ENCODE data around the gene UBXN10.
A peak's percentile ranks its signal among the peaks of the same experiment; 100 is the strongest.

UBXN10 gene

GRCh38 chr1:20183035-20183434 lies 2.9 kb upstream of the UBXN10 start:
- no peak for DNase-seq (ENCODE audit: low read depth)

DNA sequence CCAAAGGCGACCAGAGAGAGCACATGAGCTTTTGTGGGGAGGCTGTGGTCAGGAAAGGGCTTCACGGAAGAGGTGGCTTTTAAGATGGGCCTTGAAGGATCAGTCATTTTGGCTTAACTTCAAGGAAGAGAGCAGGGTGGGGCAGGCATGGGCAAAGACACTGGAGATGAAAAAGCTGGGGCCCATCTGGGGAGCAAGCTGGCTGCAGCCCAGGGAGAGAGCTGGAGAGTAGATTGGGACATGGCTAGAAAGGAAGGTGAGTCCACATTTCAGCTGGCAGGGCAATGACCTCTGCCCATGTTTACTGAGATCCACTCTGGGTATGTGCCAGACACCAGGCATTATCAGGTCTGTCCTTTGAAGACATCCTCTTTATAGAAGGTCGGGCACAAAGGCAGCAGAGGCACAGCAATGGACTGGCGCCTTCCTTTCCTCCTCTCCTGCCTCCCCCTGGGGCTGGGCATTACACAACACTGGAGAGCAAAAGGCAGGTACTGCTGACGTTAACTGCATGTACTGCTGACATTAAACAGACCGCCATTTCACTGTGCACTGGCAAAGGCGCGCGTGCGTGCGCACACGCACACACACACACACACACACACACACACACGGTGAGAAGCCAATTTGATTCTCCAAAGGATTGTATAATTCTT lies 2.2 kb upstream of the UBXN10 start:
- no peak for DNase-seq (ENCODE audit: low read depth)

- DNase-seq (ENCODE audit: low read depth): no peak
Measured at GRCh38 chr1:20184481-20184900, 1.4 kb upstream of the UBXN10 start.

- DNase-seq (ENCODE audit: low read depth): peak; percentile 32
Measured at GRCh38 chr1:20184997-20185833, 681 bp upstream of the UBXN10 start.

- DNase-seq (ENCODE audit: low read depth): no peak
Measured at GRCh38 chr1:20187103-20187812, 1.4 kb downstream of the UBXN10 start.

DNA sequence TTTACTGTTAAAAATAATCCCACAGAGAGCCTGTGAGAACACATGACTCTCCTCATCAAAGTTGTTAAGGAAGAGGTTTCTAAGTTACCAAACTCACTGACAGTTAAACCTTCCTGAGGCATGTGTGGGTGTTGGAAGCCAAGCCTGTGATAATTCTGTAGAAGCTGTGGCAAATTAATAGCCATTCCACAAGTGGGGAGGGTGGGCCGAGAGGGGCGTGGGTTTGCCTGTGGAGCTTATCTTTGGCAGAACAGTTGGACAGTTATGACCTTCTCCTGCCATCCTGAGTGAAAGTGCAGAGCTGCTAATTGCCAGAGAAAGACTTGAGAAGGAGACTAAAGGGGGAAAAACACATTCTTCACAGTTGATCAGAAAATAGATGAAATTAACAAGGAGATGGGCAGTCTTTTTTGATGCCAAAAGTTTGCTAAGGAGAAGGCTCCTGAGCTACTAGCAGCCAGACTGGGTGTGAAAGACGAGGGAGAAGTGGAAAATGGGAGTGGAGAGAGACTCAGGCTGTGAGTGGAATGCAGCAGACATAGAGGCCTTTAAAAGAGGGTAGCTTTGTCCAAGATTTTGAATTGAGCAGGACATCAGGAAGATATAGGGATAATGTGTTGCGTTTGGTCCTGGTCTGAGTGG lies 2.0 kb downstream of the UBXN10 start:
- DNase-seq (ENCODE audit: low read depth): no peak

- DNase-seq (ENCODE audit: low read depth): no peak
Measured at GRCh38 chr1:20188455-20188817, 2.5 kb downstream of the UBXN10 start.

GRCh38 chr1:20189664-20190063 lies 3.8 kb downstream of the UBXN10 start:
- DNase-seq (ENCODE audit: low read depth): no peak

DNA sequence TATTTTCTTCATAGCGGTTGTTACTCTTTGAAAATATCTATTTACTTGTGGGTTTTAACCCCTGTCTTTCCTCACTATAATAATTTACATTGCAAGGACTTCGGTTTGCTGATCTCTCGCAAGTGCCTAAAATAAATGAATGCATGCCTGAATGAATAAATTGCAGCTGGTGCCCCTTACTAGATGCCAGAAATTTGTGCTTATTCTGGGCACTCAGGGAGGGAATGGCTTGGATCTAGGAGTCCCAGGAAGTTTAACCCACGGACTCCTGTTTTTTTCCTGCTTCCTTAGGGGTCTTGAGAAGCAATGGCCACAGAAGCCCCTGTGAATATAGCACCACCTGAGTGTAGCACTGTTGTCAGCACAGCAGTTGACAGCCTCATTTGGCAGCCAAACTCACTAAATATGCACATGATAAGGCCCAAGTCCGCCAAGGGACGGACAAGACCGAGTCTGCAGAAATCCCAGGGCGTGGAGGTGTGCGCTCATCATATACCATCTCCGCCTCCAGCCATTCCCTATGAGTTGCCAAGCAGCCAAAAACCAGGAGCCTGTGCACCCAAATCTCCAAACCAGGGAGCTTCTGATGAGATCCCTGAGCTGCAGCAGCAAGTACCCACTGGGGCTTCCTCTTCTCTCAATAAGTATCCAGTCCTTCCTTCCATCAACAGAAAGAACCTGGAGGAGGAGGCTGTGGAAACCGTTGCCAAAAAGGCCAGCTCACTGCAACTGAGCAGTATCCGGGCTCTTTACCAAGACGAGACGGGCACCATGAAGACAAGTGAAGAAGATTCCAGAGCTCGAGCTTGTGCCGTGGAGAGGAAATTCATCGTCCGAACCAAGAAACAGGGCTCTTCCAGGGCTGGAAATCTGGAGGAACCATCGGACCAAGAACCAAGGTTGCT lies 4.6 kb downstream of the UBXN10 start:
- DNase-seq (ENCODE audit: low read depth): no peak

DNA sequence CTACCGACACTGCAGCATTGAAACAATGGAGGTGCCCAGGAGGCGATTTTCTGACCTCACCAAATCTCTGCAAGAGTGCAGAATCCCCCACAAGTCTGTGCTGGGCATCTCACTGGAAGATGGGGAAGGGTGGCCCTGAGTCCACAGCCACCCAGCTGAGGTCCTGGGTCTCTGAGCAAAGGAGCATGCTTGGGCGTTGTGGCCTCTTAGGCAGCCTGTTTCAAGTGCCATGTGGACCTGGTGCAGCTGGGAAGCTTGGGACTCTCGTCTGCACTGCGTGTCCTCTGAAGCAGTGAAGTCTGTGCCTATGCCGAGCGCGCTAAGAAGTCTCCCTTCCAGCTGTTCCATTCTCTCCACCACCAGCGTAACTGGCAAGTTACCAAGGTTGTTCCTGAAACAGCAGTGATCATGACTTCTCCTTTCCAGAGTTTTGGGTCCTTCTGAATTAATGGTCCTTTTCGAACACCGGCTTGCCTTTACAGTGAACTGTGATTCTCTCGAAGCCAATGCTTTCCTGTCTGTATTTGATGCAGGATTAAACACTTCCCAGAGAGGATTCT lies 5.5 kb downstream of the UBXN10 start:
- DNase-seq (ENCODE audit: low read depth): no peak

DNA sequence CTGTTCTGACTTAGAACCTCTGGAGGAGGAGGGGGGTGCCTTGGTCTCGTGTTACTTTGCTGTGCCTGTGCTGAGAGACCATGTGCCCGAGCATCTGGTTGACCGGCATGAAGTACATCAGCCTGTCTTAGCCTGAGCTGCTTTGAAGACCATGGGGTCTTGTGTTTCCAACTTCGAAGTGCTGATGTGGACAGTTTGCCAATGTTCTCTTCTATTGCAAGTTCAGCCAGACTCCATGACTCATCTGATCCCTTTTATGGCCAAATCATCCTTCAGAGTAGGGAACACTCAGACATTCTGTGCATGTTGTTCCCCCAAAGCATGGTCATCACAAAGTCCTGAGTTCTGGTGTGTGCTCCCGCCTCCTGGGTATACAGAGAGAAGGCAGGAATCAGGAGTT lies 6.5 kb downstream of the UBXN10 start:
- no peak for DNase-seq (ENCODE audit: low read depth)

- DNase-seq (ENCODE audit: low read depth): no peak
Measured at GRCh38 chr1:20192871-20193411, 7.0 kb downstream of the UBXN10 start.

DNA sequence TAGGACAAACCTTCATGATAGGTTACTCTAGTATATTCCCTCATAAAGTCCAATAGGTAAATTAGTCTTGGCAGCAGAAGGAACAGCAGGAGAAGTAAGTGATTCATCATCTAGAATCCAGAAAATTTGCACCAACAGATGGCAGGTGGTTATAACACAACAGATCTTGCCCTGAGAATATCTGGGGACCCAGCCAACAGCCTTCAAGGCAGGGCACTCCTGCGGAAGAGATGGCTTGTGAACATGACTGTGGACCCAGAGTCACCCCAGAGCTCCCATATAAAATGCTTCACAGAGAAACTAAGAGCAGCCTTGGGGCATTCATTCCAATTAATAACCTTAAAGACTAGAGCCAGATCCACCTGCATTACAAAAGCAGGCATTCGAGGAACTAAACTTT lies 8.3 kb downstream of the UBXN10 start:
- no peak for DNase-seq (ENCODE audit: low read depth)

DNA sequence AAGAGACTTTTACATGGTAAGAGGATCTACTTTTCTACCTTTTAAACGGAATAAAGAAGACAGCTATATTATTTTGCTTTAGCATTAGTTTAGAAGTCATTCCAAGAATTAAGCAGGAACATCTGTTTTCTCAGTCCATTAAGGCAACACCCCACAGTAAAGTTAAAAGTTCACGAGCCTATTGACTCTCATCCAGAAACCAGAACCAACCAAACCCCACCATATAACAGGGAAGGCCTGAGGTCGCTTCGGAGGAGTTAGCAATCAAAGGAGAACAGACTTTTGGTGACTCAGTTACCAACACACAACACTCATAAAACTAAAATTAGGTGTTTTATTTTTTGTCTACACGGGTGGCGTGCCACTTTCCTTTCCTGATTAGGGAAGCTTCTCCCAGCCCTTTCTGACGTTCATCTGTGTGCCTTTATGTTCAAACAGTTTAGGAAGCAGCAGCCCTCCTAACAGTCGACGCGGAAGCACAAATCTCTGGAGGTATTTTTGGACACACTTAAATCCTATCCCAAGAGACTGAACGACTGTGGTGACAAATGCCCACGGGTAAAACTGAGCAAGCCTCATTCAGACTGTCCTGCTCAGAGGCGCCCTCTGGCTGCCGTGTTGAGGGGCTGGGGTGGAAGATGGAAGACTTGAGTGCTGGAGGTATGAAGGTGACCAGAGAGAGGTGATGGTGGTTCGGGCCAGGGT lies 9.0 kb downstream of the UBXN10 start:
- DNase-seq (ENCODE audit: low read depth): peak; percentile 66

- DNase-seq (ENCODE audit: low read depth): no peak
Measured at GRCh38 chr1:20195462-20195780, 9.5 kb downstream of the UBXN10 start.

DNA sequence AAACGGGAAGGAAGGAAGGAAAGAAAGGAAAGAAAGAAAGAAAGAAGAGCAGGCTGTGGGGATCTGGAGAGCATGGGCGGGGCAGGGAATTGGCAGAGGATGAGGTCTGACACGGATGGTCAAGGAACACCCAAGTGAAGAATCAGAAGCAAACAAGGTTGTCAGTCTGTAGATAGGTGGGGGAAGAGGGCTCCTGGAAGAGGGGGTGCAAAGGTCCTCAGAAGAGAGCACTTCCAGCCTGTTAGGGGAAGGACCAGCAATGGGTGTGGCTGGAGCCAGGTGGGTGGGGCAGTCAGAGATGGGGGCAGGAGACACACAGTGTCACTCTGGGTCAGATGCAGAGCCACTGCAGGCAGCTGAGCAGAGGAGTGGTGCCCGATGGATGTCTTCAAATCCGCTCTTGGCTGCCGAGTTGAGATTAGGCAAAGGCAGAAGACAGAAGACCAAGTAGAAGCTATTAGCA lies 11.5 kb downstream of the UBXN10 start:
- no peak for DNase-seq (ENCODE audit: low read depth)

- no peak for DNase-seq (ENCODE audit: low read depth)
Measured at GRCh38 chr1:20198296-20198695, 12.4 kb downstream of the UBXN10 start.

DNA sequence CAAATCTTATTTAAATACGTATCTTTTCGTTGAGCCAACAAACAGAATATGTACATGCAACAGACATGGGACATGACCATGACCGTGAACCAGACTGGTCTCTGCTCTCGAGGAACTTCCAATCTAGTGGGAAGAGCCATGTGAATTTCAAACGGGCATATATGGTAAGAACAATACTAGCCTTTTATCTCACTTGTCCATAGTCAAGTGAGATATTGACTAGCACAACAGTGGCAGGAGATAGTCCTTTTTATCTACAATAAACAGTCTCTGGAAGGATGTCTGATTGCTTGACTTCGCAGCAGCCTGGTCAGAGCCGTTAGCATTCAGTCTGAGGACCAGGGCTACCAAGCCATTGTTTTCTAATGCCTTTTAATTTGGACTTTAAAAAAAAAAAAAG lies 13.0 kb downstream of the UBXN10 start:
- no peak for DNase-seq (ENCODE audit: low read depth)

DNA sequence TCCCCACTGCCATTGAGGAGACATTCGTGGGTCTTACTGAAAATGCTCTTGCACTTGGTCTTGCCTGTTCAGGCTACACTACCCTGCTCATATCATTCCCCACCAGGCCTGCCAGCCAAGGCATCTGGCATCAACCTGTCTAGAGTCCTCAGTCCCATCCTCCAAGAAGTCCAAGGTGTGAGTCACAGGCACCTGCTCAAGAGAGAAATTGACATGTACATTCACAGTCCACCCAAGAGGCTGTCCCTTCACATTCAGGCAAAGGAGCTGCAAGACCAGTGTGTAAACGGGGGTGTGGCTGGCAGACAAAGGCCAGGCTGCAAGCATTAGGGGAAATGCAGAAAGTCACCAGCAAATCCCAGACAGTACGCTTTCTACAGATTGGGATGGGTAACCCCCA lies 13.5 kb downstream of the UBXN10 start:
- no peak for DNase-seq (ENCODE audit: low read depth)

- DNase-seq (ENCODE audit: low read depth): no peak
Measured at GRCh38 chr1:20199840-20200239, 13.9 kb downstream of the UBXN10 start.
